Measurements from ENCODE around the gene CPEB4.

CPEB4 gene

DNA sequence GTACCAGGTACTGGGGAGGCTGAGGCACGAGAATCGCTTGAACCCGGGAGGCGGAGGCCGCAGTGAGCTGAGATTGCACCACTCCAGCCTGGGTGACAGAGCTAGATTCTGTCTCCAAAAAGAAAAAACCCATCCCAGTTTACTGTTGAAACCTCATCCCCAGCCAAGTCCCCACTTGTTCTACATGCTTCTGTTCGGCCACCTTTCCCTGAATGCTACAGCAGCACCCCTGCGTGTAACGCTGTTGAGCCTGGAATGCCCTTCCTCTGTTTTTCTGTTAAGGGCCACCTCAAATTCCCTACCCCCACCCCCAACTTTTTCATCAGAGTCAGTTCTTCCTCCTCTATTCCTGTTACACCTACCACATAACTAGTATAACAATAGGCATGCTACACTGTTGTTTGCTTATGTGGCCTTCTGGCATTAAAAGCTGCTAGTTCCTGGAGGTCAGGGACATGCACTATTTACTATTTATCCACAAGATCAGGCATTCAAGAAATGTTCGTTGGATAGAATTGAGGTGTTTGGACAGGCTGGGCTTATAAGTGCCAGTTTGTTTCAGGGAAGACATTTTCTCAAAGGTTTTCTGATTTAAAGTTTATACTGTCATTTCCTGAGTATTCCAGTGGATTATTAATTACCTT is 53.7 kb downstream of the CPEB4 start:
- no peak for DNase-seq (ENCODE audit: low read depth in 2 of 2)

DNA sequence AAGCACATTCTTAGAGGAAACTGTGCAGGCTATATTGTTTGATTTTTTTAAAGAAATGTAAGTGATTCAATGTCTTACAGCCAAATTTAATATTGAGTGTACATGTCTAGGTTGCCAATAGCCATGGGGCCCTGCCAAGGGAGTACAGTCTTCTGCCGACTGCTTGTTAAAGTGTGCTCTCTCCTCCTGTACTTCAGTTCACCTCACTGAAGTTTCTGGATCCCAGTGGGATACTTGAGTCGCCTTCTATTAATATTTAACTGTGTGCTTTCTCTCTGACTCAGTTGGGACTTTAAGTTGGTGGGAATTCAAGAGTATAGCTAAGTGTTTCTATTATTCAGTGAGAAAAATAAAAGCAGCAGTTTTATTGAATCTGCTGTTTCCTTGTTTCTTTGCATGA is 56.4 kb downstream of the CPEB4 start:
- DNase-seq (ENCODE audit: low read depth in 2 of 2): no peak

DNA sequence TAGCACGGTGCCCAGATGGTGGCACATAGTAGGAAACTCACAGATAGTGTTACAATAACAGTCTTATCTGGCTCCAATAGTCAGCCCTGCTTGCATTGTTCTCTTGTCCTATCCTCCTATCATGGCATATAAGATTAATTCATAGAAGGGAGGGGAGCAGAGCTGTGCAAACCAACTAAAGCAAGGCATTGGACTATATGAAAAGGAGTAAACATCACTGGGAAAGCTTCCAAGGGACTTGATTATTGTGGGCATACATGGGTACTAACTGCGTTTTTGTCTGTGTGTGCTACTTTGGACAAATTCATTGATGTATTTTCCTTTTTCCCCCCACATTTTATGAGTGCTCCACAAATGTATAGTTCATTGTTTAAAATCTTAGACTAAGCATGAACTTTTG is 57.0 kb downstream of the CPEB4 start:
- no peak for DNase-seq (ENCODE audit: low read depth in 2 of 2)

DNA sequence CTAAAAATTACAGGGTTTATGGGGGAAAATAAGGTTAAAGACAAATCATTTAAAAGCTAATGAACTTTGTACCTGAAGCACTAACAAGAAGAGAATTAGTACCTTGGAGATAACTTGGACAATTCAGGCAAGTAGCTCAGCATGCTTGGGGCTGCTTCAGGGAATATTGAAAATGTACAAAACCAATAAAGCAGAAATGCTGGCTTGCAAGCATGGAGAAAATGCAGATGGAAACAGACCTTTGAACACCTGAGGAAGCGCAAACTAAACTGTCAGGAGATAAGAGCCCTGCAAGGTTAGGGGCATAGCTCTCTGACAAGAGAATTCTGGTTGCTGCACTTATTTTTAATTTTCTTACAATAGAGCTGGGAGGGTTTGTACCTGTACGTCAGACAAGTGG is 58.2 kb downstream of the CPEB4 start:
- no peak for DNase-seq (ENCODE audit: low read depth in 2 of 2)

DNA sequence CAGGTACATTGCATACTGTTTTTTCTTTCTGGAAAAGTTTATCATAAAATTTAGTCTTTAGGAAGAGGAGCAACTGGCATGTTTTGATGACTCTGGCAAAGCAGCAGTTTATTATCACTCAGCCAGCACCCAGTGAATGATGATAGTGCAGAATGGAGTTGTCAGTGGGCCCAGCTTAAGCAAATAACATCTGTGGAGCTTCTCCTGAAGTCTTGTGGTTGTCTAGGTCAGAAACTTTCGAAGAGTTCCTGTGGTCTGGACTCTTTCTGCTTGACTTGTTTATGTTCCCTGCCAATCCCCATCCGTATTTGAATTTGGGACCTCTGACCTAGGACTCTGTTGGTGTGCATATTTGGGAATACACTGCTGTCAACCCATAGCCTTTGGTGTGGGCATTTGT is 62.7 kb downstream of the CPEB4 start:
- no peak for DNase-seq (ENCODE audit: low read depth in 2 of 2)

DNA sequence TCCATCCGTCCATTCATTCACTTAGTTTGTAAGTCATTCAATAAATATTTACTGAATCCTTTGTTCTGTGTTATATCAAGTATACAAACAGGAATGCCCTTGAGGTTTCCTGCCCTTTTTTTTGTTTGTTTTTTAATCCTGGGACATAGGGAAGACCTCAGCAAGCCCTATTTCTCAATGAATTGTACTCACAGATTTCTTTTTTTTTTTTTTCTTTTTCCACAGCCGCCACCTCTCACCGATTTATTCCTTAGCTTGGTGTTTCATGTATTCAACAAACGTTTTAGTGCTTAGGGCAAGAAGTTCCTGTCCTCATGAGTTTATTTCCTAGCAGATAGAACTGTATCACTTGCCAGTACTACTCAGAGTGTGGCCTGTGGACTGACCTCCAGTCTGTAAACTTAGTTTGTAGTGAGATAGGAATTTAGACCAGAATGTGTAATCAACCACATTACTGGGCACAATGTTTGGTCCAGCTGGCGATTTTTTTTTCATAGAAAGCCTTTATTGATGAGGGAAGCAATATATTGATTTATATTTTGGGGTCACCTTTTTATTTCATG is 65.5 kb downstream of the CPEB4 start:
- no peak for DNase-seq (ENCODE audit: low read depth in 2 of 2)

DNA sequence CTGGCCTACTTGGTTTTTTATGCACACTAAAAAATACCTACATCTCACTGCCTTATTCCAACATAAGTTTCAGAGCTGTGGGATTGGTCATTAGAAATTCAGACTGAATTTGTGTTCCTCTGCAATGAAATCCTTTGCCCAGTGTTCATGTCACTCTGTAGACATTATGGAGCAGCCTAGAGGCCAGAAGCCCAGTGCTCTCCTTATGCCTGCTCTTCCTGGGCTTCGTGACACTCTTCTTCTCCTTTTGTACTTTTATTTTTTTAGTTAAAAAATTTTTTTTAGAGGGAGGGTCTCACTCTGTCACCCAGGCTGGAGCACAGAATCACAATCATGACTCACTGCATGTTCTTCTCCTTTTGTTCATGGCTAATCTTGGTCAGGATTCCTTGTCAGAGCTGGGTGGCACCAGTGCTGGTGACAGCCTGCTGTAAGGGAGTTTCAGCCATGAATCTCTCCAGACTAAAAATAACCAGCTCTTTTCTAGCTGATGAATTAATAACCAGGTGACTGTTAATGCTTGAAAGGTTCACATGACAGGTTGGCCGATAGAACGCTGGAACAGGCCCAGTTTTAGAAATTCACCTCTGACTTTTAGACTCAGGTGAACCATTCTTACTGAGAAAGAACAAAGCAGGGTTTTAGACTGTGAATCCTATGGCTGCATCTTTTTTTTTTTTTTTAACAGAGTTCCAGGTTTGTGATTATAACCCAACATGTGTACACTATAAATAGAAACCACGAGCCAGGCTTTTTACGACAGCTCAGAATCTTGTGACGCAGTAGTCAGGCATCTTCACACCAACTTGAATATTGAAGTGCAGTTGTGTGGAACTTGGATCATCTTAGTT is 66.7 kb downstream of the CPEB4 start:
- DNase-seq (ENCODE audit: low read depth in 2 of 2): no peak

DNA sequence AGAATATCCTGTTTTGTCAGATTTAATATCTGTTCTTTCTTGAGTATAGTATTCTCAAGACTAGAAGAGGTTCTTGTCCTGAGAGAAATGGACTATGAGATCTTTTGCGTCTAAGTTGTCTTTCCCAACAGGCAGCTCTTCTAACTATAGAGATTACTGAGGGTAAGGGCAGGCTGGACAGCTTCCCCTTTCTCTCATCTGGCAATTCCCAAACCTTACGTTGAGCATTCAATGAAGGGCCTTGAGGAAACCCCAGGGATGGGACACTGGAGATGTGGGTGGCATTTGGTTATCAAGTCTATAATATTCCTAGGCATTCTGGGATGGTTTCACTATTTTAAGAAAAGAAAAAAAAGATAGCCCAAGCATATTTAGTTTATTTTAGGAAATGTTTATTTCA is 72.8 kb downstream of the CPEB4 start:
- DNase-seq (ENCODE audit: low read depth in 2 of 2): no peak

DNA sequence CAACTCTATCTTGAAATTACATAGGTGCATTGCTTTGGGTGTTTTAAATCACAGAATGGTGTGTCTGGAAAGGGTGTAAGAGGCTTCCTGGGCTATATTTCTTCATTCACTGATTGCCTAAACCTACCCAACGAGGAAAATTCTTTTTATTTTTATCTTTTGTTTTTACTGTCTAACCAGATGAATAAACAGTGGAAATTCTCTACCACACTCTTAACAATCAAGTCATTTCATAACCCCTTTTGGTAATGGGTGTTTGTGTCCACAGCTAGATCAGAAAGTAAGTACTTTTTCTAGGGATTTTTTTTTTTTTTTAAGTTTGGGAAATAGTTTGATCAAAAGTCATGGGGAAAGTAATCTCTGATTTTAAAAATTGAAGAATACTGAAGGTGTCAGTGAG is 73.3 kb downstream of the CPEB4 start:
- DNase-seq (ENCODE audit: low read depth in 2 of 2): no peak

DNA sequence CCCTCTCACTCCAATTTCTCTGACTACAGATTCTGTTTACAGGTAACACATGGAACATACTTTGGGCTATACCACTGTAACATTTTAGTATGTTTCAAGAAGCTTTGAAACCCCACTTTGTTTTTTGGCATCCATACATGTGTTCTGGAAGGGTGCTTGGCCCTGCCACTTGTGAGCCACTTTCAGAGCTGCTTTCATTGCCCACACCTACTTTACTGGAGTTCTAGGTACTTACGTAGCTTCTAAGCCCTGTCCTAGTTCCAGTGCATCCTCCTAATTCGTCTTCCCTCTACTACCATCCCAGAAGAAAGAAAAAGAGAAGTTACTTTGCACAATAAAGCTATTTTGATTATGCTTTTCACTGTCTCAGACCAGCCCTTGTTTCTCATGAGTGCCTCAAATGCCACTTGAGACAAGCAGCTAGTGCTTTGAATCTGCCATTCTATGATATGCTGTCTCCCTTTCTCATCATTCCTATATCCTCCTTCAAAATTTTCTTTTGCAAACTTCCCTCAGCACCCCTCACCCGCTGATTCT is 74.4 kb downstream of the CPEB4 start:
- no peak for DNase-seq (ENCODE audit: low read depth in 2 of 2)

DNA sequence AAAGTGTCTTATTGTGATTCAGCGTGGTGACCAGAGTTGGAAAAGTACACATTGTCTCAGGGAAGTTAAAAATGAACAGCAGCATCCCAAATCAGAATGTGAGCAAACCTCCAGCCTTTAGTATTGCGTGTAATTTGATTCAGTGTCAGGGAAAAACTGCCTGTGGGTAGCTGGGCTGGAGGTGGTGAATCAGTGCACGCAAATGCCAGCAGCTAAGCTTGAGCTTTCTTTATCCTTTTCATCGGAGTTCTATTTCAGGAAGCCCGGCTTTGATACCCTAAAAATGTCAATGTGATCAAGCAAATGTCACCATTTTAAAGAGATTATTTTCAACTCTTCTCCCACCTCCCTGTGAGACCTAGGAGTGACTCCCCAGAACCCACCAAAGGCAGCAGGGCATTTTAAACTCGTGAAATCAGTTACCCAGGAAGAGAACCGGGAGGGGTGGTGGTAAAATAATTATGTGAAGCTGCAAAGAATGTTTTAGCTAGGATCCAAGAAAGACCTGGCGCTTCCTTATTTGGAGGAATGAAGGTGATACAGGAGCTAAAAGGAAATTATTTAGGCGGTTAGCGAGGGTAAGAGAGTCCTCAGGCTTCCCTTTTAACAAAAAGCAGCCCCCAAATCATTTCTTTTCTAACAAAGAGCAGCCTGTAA is 75.2 kb downstream of the CPEB4 start:
- DNase-seq (ENCODE audit: low read depth in 2 of 2): no peak

DNA sequence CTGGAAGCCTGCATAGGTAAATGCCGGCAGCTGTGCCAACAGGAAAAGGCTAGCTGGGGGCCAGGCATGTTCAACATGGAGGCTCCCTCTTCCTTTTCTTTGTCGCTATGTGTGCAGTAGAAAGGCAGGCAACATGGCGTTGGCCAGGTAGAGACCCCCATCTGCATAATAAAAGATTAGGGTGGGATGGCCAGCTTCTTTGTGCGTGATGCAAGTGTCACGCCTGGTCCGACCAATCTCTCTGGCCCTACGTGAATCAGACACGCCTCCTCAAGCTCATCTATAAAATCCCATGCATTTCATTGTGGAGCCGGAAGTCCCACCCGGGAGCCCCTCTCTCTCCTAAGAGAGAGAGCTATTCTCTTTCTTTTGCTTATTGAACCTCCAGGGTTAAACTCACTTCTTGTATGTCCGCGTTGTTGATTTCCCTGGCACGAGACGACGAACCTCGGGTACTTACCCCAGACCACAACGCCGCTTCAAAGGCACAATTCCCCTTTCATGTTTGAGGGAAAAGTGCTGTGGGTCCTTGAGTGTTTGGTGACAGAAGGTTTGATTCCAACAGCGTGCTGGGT is 75.8 kb downstream of the CPEB4 start:
- no peak for DNase-seq (ENCODE audit: low read depth in 2 of 2)

DNA sequence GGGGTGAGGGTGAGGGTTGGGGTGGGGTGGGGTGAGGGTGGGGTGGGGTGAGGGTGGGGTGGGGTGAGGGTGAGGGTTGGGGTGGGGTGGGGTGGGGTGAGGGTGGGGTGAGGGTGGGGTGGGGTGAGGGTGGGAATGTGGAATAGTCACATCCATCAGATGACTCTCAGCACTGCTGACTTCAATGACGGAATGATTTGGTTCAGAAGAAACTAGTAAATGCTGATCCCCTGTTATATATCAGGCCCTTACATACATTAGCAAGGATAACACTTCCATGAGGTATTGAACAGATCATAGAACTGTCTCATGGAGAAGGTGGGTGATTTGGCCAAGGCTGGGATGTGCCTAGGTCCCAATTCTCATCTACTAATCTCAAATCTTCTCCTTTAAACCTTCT is 76.4 kb downstream of the CPEB4 start:
- no peak for DNase-seq (ENCODE audit: low read depth in 2 of 2)

DNA sequence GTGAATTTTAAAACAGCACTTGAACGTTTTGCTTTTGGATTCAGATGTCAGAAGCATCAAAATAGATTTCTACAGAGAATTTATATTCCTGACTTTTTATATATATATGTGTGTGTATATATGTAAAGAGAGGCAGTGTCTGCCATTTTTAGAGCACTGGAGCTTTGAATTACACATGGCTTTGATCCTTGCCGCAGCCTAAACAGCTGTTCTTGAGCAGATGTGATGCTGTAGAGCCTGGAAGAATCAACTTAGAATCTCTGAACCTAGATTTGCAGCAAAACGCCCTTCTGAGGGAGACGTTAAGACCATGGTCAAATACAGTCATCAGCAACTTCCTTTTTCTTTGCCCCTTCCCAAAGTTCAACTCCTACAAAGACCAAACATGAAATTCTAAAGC is 79.1 kb downstream of the CPEB4 start:
- DNase-seq (ENCODE audit: low read depth in 2 of 2): no peak

DNA sequence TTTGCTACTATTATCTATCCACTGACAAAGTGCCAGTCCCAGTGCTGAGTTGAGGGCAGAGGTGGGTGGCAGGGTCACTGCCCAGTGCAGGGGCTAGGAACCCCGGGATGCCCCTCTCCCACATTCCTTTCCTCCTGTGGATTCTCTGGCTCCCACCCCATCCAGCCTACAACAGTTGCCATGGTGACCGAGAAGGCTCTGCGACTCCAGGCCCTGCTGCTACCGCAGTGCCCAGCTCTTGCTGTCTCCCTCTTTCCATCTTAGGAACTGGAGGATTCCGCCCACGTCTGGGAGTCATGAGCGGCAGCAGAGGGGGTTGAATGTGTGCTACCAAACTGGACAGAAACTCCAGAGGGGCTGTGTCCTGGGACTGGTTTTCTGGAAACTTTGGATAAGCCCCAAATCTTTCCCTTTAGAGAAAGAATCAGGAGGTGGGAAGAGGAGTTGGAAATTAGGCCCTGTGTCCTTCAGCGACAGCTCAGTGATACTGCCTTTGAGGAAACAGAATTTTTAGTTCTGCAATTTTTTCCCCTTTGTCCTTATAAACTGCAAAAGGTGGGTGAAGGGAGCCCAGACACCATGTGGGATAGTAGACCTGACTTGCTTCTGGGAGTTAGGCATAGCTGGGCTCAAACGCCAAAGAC is 80.1 kb downstream of the CPEB4 start:
- DNase-seq (ENCODE audit: low read depth in 2 of 2): no peak

DNA sequence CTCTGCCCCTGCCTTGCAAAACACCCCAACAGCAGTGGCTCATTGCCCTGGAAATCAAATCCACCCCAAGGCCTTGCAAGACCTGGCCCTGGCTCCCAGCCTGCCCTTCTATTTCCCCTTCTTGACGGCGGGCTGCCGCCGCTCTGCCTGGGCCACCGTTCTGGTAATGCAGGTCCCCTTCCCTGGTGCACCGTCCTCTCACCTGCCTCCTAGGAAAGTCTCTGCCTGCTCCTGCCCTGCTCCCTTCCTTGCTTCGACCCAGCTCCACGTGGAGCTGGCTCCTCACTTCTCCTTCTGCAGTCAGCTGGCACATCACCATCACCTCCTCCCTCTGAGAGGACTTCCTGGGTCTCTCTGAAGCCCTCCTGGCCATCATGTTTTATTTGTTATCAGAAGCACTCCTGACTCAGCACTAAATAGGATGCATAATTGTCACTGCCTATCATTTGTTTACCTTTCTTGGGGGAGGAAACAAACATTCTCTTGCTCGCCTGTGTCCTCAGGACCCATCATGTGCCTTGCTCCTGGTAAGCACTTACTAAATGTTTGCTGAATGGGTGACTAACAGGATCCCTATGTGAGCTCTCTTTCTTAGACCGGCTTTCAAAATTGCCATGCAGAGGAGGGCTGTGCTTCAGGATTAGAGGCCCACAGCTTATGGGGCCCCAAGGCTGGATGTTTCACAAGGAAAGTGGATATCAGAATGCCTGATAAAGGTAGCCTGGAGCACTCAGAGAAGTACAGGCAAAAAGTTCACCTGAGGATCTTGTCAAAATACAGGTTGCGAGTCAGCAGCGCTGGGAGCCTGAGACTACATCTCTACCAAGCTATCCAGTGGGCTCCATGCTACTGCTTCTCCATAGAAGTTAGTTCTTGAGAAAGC is 81.3 kb downstream of the CPEB4 start:
- no peak for DNase-seq (ENCODE audit: low read depth in 2 of 2)

DNA sequence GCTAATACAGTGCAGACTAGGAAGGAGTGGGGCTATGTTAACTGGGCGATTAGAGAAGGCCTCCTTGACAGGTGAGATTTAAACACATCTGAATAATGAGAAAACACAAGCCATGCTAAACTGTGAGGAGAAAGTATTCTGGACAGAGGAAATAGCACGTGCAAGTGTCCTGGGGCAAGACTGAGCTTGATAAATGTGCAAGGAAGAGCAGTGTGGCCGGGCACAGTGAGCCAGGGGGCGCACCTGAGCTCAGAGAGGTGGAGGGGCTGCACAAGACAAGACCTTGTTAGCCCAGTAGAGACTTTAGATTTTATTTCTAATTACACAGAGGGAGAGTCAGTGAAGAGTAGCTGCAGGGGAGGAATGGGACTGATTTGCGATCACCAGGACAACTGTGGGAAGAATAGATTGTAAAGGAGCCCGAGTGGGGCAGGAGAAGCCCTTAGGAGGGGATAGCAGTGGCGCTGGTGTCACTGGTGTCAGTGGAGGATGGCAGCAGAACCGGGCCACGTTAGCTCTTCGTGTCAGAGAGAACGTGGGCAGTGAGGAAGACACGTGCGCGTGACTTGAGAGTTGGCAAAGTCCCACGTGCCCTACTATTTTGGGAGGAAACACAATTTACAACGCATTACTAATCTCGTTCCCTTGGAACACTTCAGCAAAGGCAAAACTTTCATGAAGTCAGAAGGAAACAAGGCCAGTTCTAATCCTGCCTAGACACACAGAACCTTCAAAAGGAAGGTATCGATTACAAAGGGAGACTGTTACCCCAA is 82.9 kb downstream of the CPEB4 start:
- no peak for DNase-seq (ENCODE audit: low read depth in 2 of 2)

DNA sequence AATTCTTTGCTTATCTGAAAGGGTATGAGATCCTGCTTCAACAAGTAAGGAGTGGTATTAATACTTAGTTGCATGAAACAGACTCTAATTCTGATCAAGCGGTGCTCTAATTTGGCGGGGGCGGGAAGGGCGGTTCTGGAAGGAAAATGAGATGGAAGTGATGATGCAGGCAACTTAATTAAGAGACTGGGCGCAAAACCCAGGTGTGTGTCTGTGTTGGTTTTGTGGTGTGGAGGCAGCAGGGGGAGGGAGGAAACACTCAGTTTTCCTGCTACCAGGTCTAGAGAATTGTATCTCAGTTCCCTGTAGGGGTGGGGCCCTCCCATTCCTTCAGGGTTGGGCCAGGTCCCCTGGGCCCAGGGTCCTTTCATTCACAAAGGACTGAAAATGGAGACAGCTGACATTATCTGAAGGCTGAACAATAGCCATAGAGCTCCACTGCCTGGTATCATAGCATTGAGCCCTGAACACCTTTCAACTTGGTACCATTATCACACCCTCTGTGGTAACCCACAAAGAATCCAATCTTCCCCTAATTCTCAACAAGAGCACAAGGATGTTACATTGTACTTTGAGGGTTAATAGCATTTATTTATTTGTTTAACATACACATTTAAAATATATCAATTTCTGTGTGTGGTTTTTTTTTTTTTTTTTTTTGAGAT is 83.7 kb downstream of the CPEB4 start:
- no peak for DNase-seq (ENCODE audit: low read depth in 2 of 2)

DNA sequence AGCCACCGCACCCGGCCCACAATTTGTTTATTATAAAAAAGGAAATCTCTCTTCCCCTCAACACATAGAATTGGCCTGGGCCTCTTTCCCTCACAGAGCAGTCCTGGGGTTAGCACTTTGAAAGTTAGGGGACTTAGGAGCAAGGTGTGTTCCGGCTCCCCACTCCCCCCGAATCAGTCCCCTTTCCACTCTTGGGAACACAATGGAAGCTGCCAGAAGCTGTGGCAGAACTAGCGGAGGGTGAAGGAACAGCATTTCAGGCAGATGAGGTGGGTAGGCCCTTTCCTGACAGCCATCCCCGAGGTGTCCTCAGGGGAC is 84.4 kb downstream of the CPEB4 start:
- no peak for DNase-seq (ENCODE audit: low read depth in 2 of 2)
